ENCODE results near the gene ROBO1. TPM values are rescaled to one million over a fixed set of nuclear protein-coding genes. Genes with fewer than 3 reads are reported as not detected.
"Not testable (repeated sequence)": the region's sequence is repeated elsewhere in the genome, so short reads cannot be mapped to it uniquely, and the experiment has no call there.

Gene ROBO1
- total RNA-seq, 1 experiment from 2014 or later = 35.5 TPM

DNA sequence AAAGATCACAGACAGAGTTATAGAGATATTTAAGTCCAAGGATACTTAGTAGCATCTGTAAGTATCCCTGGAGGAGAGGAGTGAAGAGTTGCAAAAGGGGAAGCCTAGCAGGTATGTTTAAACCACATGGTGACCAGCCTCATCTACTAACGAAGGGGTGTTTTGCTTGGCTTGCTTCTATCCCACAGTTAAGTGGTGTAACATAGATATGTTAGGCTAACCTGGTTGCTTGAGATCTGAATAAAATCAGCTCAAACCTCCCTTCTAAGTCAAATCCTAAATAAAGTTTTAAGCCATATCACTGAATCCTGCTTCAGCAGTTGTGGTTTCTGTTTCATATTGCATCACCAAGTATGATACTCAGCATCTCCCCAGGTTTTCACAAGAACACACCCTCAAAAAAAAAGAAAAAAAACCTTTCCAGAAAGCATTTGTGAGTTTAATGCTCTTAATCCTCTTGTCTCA lies 880.2 kb downstream of the ROBO1 start:
- H2AFZ ChIP-seq (ENCODE audit: low read length) = no peak overlapping the region
- H3K79me2 ChIP-seq (ENCODE audit: low read length) = no peaks in the 10 kb centered on the region
- H3K27me3 ChIP-seq (ENCODE audit: low read length) = no peaks in the 10 kb centered on the region
- ATAC-seq (no peak), DNase-seq (no peak)
- H3K36me3 ChIP-seq (ENCODE audit: low read depth, low read length) = no peaks in the 10 kb centered on the region
- H4K20me1 ChIP-seq (ENCODE audit: low read length) = no peaks in the 10 kb centered on the region
- BruUV-seq (replicated peaks) = no TSS peak
- no peaks in the 10 kb centered on the region for H3F3A ChIP-seq (ENCODE audit: low read length, unreplicated experiment)
- H3K9me3 ChIP-seq (ENCODE audit: low read length) = no peaks in the 10 kb centered on the region
- no peak overlapping the region for H3K4me3 ChIP-seq (ENCODE audit: low read length)
- H3K4me2 ChIP-seq (ENCODE audit: low read length) = no peak overlapping the region
- H3K9ac ChIP-seq (ENCODE audit: low read length) = no peak overlapping the region
- peaks cover 11% of the 10 kb centered on the region for H3K4me1 ChIP-seq (ENCODE audit: insufficient read depth, low read length)
- TF ChIP-seq EZH2 (IDR thresholded peaks at IDR 0.05; ENCODE audit: low read length, unreplicated experiment) (no peak), EZH2phosphoT487 (IDR thresholded peaks at IDR 0.05; ENCODE audit: borderline replicate concordance, low read length) (no peak)
- TF ChIP-seq, protein P1, sequence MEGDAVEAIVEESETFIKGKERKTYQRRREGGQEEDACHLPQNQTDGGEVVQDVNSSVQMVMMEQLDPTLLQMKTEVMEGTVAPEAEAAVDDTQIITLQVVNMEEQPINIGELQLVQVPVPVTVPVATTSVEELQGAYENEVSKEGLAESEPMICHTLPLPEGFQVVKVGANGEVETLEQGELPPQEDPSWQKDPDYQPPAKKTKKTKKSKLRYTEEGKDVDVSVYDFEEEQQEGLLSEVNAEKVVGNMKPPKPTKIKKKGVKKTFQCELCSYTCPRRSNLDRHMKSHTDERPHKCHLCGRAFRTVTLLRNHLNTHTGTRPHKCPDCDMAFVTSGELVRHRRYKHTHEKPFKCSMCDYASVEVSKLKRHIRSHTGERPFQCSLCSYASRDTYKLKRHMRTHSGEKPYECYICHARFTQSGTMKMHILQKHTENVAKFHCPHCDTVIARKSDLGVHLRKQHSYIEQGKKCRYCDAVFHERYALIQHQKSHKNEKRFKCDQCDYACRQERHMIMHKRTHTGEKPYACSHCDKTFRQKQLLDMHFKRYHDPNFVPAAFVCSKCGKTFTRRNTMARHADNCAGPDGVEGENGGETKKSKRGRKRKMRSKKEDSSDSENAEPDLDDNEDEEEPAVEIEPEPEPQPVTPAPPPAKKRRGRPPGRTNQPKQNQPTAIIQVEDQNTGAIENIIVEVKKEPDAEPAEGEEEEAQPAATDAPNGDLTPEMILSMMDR (conservative IDR thresholded peaks at IDR 0.05; ENCODE audit: low read depth, low read length) = no peak
- CTCF ChIA-PET = no interaction called here
- POLR2A ChIA-PET (ENCODE audit: unreplicated experiment) = no interaction called here
- H3K9me2 ChIP-seq (replicated peaks; ENCODE audit: low read length) = no peaks in the 10 kb centered on the region
- no peak overlapping the region for H3K27ac ChIP-seq (ENCODE audit: low read length)
- intact Hi-C loops (cut with micrococcal nuclease) = no loop called here

DNA sequence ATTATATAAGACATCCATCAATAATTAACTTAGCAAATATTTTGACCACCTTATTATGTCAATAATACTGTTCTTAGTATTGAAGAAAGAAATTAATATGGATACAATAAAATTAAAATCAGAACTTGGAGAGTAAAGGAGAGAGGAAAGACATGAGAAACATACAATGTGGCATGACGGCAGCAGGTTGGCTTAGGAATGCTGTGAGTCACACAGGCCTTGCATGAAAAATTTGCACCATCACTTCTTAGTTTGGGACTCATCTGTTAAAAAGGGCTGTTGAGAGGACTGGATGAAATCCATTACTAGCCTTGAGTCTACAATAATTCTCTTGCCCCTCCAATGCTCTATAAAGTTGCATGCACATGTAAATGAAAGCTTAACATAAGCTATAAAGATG lies 880.8 kb downstream of the ROBO1 start:
- Histone ChIP-seq H3K36me3 (ENCODE audit: low read depth, low read length) (no peaks in the 10 kb centered on the region), H3K27me3 (ENCODE audit: low read length) (no peaks in the 10 kb centered on the region), H2AFZ (ENCODE audit: low read length) (no peak overlapping the region), H3K27ac (ENCODE audit: low read length) (no peak overlapping the region), H4K20me1 (ENCODE audit: low read length) (no peaks in the 10 kb centered on the region), H3K4me1 (ENCODE audit: insufficient read depth, low read length) (peaks cover 11% of the 10 kb centered on the region), H3K9me3 (ENCODE audit: low read length) (no peaks in the 10 kb centered on the region), H3K4me3 (ENCODE audit: low read length) (no peak overlapping the region), H3K9ac (ENCODE audit: low read length) (no peak overlapping the region), H3K9me2 (replicated peaks; ENCODE audit: low read length) (no peaks in the 10 kb centered on the region), H3K79me2 (ENCODE audit: low read length) (no peaks in the 10 kb centered on the region), H3K4me2 (ENCODE audit: low read length) (no peak overlapping the region), H3F3A (ENCODE audit: low read length, unreplicated experiment) (no peaks in the 10 kb centered on the region)
- ChIA-PET CTCF (no interaction called here), POLR2A (ENCODE audit: unreplicated experiment) (no interaction called here)
- ATAC-seq = no peak
- intact Hi-C loops (cut with micrococcal nuclease) = no loop called here
- BruUV-seq (replicated peaks) = no TSS peak
- no peak for DNase-seq
- TF ChIP-seq EZH2 (IDR thresholded peaks at IDR 0.05; ENCODE audit: low read length, unreplicated experiment) (no peak), EZH2phosphoT487 (IDR thresholded peaks at IDR 0.05; ENCODE audit: borderline replicate concordance, low read length) (no peak)
- TF ChIP-seq, protein P1 (conservative IDR thresholded peaks at IDR 0.05; ENCODE audit: low read depth, low read length) = no peak

DNA sequence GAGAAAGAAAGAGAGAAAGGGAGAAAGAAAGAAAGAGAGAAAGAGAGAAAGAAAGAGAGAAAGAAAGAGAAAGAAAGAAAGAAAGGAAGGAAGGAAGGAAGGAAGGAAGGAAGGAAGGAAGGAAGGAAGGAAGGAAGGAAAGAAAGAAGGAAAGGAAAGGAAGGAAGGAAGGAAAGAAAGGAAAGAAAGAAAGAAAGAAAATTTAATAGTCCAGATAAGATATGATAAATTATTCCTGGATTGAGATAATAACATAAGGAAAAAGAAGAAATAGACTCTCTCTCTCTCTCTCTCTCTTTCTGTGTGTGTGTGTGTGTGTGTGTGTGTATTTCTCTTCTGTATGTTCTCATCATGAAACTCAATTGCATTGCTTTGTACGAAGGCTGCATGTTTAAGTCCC lies 883.2 kb downstream of the ROBO1 start:
- H3K4me2 ChIP-seq (ENCODE audit: low read length); H3K79me2 ChIP-seq (ENCODE audit: low read length); H3K27ac ChIP-seq (ENCODE audit: low read length); H3K4me3 ChIP-seq (ENCODE audit: low read length); POLR2A ChIA-PET (ENCODE audit: unreplicated experiment); H3K27me3 ChIP-seq (ENCODE audit: low read length); H3K9me2 ChIP-seq (replicated peaks; ENCODE audit: low read length); CTCF ChIA-PET; H3K36me3 ChIP-seq (ENCODE audit: low read depth, low read length); H3F3A ChIP-seq (ENCODE audit: low read length, unreplicated experiment); DNase-seq; ATAC-seq; H3K9ac ChIP-seq (ENCODE audit: low read length); H4K20me1 ChIP-seq (ENCODE audit: low read length); BruUV-seq (replicated peaks); intact Hi-C loops (cut with micrococcal nuclease); H2AFZ ChIP-seq (ENCODE audit: low read length); H3K9me3 ChIP-seq (ENCODE audit: low read length): not testable (repeated sequence)
- peaks cover 11% of the 10 kb centered on the region for H3K4me1 ChIP-seq (ENCODE audit: insufficient read depth, low read length)

Data from PC-3 (cell line).